Lung (tissue), 12 donors: ENCODE measurements around the gene C3orf20. TPM values are rescaled to one million over a fixed set of nuclear protein-coding genes. Genes with fewer than 3 reads are reported as not detected.

Experiments used
- ATAC-seq: fragments of 200-7000 bp; cut with Tn5 transposase; one replicate; pipeline ENCODE4 v1.9.1; 2020; ENCODE audit warnings: moderate number of reproducible peaks; ENCODE audit not compliant: insufficient read depth, low FRiP score
- DNase-seq, 3 donors: peaks; one replicate each; pipeline ENCODE4 v3.0.0-alpha.2; 2013 to 2017
- H3K27ac ChIP-seq, 2 donors: one replicate each; pipeline ENCODE4 v1.5.1; 2013; ENCODE audit warnings: mild to moderate bottlenecking in 2 of 2, moderate library complexity in 2 of 2, control low read depth in 1 of 2, inconsistent platforms in 1 of 2, low read depth in 1 of 2, low read length in 1 of 2
- H3K27me3 ChIP-seq, 3 donors: one replicate each; pipeline ENCODE4 v1.5.1; 2013; ENCODE audit warnings: low read length in 2 of 3; ENCODE audit not compliant: control insufficient read depth in 3 of 3, insufficient read depth in 3 of 3
- H3K36me3 ChIP-seq, 4 donors: one replicate each; pipeline ENCODE4 v1.5.1; 2013; ENCODE audit warnings: low read length in 4 of 4, mild to moderate bottlenecking in 1 of 4, moderate library complexity in 1 of 4; ENCODE audit not compliant: control insufficient read depth in 4 of 4, insufficient read depth in 4 of 4
- H3K4me1 ChIP-seq, 5 donors: one replicate each; pipeline ENCODE4 v1.5.1; 2013; ENCODE audit warnings: low read length in 5 of 5, mild to moderate bottlenecking in 2 of 5, moderate library complexity in 1 of 5; ENCODE audit not compliant: control insufficient read depth in 5 of 5, insufficient read depth in 5 of 5
- H3K4me3 ChIP-seq: one replicate; pipeline ENCODE4 v1.5.1; 2013; ENCODE audit warnings: mild to moderate bottlenecking, control low read depth, moderate library complexity
- H3K9ac ChIP-seq, 2 donors: one replicate each; pipeline ENCODE4 v1.5.1; 2013; ENCODE audit warnings: low read length in 2 of 2, control low read depth in 1 of 2; ENCODE audit not compliant: insufficient read depth in 1 of 2
- H3K9me3 ChIP-seq, 4 donors: one replicate each; pipeline ENCODE4 v1.5.1; 2013; ENCODE audit warnings: low read length in 3 of 4, mild to moderate bottlenecking in 1 of 4, moderate library complexity in 1 of 4; ENCODE audit not compliant: control insufficient read depth in 4 of 4, insufficient read depth in 3 of 4
- CTCF ChIP-seq: IDR thresholded peaks from 2 replicates; pipeline ENCODE4 v1.5.1; 2012; ENCODE audit warnings: mild to moderate bottlenecking; ENCODE audit errors: control extremely low read depth, extremely low read depth
- WGBS, 2 donors: extraction: QIAGEN DNeasy Blood & Tissue Kit; methylation state at CpG; one replicate each; pipeline ENCODE4 v1.1.7; 2013; 5-methylcytosine and 5-hydroxymethylcytosine counted together
- polyA plus RNA-seq, 2 donors: library from polyadenylated mRNA; stranded (reverse); fragments of 200-250 nt; gene quantifications; one replicate each; pipeline ENCODE4 v1.2.1, GENCODE V29; 2013
- total RNA-seq, 2 donors: library from RNA; depleted of rRNA in 1 of 2; stranded (reverse); fragments of >200 nt in 1 of 2; gene quantifications; one replicate each; pipeline ENCODE4 v1.2.1, GENCODE V29; 2014 to 2021
- donor health status: control.
- donor health status: control.
- donor health status: Bipolar disorder and iron deficiency.
- donor health status: healthy.
- donor health status: DM: yes; HTN: yes; CAD: no.

The C3orf20 gene
- total and polyA plus RNA-seq, 4 donors, result 0.03 to 0.14 (median 0.12) TPM; not detected in 1

DNA sequence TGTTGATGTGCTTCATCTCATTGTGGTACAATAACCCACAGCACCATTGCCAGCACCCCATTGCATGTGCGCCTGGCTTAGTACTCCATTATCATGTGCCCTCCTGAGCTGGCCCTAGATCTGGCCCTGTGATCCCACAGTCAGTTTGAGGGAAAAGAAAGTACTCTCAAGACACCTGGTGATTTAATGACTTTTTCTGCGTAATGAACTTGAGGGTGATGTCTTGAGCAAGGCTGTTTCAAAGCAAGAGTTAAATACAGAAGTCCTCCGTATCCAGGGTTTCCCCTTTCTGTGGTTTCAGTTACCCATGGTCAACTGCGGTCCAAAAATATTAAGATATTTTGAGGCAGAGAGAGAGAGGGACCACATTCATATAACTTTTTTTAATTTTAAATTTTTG lies 16.3 kb downstream of the C3orf20 start:
- H3K27me3 ChIP-seq, result no peaks in the 10 kb centered on the region
- no peaks in the 10 kb centered on the region for H3K4me1 ChIP-seq
- H3K4me3 ChIP-seq, result no peak overlapping the region
- H3K36me3 ChIP-seq, result no peaks in the 10 kb centered on the region
- ATAC-seq, result no peak
- no peak overlapping the region for H3K27ac ChIP-seq
- WGBS, 2 donors, result 44 to 71% methylated on average over 4 of the region's 4 CpGs
- no peaks in the 10 kb centered on the region for H3K9me3 ChIP-seq
- no peak for TF ChIP-seq CTCF
- DNase-seq, result no peak
- no peak overlapping the region for H3K9ac ChIP-seq

- no peak overlapping the region for H3K27ac ChIP-seq
- no peak for ATAC-seq
- H3K36me3 ChIP-seq, result no peaks in the 10 kb centered on the region
- TF ChIP-seq CTCF, result no peak
- no peak overlapping the region for H3K4me3 ChIP-seq
- no peaks in the 10 kb centered on the region for H3K4me1 ChIP-seq
- 96 to 100% methylated on average over 1 of the region's 1 CpG for WGBS, 2 donors
- no peak for DNase-seq
- H3K27me3 ChIP-seq, result no peaks in the 10 kb centered on the region
- no peaks in the 10 kb centered on the region for H3K9me3 ChIP-seq
- H3K9ac ChIP-seq, result no peak overlapping the region
Measured at GRCh38 chr3:14691719-14692118, 16.8 kb downstream of the C3orf20 start.

GRCh38 chr3:14698601-14699244 lies 23.8 kb downstream of the C3orf20 start:
- Histone ChIP-seq H3K27ac (no peak overlapping the region), H3K9me3 (peaks cover 0 to 2% (median 0%) of the 10 kb centered on the region in 4 donors), H3K4me3 (no peak overlapping the region), H3K9ac (no peak overlapping the region), H3K27me3 (no peaks in the 10 kb centered on the region), H3K36me3 (no peaks in the 10 kb centered on the region), H3K4me1 (peaks cover 0 to 4% (median 0%) of the 10 kb centered on the region in 5 donors)
- 92 to 100% methylated on average over 1 of the region's 1 CpG for WGBS, 2 donors
- DNase-seq (no peak), ATAC-seq (no peak)
- no peak for TF ChIP-seq CTCF

DNA sequence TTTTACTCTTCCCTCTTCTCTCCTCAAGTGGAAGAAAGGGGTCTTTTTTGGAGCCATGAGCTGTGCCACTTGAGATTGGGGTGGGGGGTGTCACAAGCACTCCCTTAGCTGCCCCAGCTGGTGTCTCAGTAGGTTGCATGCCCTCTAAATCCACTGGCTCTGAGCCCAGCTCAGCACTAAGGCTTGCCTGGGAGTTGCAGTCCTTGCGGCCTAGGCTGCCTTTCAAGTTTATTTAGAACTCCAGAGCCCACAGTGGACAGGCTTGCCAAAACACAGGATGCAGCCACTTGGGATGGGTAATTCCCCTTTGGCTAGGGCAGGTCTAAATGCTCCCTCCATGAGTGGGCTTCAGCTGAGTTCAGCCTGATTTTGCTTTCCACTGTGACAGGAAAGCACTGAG lies 24.7 kb downstream of the C3orf20 start:
- Histone ChIP-seq H3K27me3 (no peaks in the 10 kb centered on the region), H3K4me3 (no peak overlapping the region), H3K9me3 (peaks cover 0 to 2% (median 0%) of the 10 kb centered on the region in 4 donors), H3K9ac (no peak overlapping the region), H3K4me1 (peaks cover 0 to 4% (median 0%) of the 10 kb centered on the region in 5 donors), H3K36me3 (no peaks in the 10 kb centered on the region), H3K27ac (no peak overlapping the region)
- 61 to 82% methylated on average over 1 of the region's 1 CpG for WGBS, 2 donors
- no peak for TF ChIP-seq CTCF
- peak in 1 of 3 donors; percentile 33 for DNase-seq
- no peak for ATAC-seq
